Stimulated activated CD8-positive, alpha-beta memory T cell treated with anti-CD3 and anti-CD28 coated beads, Interleukin-2, amount 100 ng/mL, for 48 hours (primary cell): ENCODE measurements around the gene FANCL.
"Not testable (repeated sequence)": the region's sequence is repeated elsewhere in the genome, so short reads cannot be mapped to it uniquely, and the experiment has no call there.

ENCODE experiments used
- DNase-seq, 2 donors: peaks; one replicate each; pipeline ENCODE4 v3.0.0-alpha.2; 2020; ENCODE audit warnings: low read depth in 2 of 2

The FANCL gene

DNA sequence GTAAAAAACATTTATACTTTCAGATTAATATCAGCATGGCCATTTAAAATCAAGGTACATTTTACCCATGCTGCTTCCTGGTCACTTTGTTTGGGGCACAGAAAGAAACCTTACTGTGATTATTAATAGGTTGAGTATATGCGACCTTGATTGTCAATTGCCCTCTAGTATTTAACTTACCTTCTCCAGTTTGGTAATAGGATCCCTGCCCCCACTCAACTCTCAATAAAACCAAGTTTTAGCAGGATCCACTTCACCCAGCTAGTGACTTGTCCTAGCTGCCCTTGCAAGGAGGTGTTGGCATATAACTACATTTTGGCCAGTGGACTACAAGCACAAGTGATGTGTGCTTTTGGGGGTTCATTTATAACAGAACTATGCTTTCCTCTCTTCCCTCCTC, 34.3 kb downstream of the FANCL start:
- no peak for DNase-seq

DNA sequence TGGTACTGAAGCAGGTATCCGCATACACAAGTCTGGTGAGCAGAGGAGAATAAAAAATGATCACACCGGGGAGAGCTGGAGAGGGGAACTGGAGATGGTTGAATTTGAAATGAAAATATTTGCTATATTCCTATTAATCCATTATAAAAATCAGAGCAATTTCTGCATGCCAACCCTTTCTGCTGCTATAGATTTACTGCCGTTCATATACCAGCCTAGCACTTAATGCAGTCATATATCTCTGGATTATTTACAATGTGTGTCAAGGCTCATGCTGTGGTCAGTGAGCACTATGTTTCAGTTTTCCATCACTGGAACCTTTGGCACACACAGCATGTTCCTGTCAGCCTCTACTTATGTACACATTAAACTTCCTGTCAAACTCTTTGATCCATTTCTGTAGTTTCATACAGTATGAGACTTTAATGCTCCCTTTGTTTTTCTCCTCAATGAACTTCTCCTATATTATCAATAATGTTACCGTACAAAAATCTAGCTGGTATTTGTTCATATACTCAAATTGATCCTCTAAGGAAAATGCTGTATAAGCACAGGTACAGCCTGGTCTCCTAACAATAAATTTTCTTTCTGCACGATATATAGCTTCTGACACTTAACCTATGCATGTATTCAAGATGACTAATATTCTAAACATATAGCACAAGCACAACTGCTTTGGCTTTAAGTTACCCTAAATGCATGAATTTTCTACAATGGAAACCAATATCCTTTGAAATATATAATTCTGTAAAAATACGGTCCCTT, 36.7 kb downstream of the FANCL start:
- no peak for DNase-seq

DNA sequence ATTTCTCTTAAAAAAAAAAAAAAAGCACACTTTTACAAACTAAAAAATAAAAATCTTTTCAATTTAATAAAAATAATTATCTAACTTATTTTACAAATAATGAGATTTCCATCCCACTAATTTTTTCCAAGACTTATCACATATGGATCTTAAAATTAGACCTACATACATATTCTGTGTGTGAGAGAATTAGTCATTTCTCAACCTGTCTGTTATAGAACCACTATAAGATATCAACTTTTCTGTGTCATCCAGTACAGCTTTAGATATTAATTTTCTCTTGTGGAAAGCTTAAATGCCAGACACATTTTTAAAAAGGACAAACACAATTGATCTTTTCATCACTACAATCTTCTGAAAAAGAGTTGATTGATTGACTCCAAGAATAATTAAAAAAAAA, 38.1 kb downstream of the FANCL start:
- no peak for DNase-seq

DNA sequence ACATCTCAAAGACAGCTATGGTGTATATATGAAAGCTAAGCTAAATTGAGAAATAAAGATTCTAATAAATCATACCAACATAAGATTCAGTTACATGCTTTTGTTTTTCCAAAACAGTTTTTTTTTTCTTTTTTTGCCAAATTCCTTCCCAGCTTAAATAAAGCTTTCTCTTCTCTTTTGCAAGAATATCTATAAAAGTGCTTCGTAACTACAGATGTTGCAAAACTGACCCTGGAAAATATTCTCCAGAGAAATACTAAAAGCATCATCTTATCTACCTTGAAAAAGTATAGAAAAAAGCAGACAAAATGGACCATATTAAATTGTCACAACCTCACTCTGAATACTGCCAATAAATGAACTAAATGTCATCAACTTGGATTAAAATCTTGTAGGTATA, 38.7 kb downstream of the FANCL start:
- no peak for DNase-seq

DNA sequence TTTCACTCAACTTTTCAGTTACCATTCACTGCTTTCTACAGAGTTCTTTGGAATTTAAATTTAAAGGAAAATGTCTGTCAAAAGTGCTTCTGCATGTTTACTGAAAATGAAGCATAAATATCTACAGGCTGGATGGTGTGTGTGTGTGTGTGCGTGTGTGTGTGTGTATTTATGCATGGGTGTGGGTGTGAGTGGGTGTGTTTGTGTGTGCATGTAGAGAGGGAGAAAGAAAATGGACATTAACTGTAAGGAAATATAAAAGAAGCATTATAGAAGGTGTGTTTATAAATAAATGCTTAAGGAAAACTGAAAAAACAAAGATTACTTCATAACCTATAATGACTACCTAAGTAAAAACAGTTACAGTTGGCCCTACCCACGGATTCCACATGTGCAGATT, 43.2 kb downstream of the FANCL start:
- DNase-seq = no peak

DNA sequence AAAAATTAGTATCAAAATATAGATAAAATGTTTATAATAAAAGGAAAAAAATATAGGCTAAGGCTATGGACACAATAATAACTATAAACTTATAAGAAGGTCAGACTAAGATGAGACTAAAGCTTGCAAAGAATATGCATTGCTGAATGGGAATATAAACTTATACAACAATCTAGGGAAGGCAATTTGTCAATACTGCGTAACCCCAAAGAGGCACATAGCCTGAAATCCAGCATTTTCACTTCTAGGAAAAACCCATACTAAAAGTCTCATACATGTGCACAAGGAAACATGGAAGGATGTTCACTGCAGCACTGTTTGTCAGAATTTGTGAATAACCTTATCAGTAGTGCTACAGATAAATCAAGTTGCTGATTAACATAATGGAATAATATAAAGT, 45.5 kb downstream of the FANCL start:
- no peak for DNase-seq

DNA sequence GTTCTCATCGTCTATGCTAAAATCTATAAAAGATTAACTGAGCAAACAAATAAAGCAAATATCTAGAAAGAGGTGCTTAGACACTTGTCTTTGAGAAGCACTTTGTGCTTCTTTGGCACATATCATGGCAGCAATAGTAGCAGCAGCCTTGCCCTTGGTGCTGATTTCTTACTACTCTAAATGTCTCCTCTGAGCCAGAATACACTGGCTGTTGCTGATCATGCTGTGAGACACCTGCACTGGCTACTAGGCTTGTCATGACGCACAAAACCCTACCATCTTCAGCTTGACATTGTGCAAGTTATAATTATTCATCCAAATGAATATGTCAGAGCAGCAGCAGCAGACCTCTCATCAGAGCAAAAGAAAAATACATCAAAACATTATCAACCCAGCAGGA, 46.7 kb downstream of the FANCL start:
- no peak for DNase-seq

DNA sequence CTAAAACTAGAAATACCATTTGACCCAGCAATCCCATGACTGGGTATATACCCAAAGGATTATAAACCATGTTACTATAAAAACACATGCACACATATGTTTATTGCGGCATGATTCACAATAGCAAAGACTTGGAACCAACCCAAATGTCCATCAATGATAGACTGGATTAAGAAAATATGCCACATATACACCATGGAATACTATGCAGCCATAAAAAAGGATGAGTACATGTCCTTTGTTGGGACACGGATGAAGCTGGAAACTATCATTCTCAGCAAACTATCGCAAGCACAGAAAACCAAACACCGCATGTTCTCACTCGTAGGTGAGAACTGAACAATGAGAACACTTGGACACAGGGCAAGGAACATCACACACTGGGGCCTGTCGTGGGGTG, 54.1 kb downstream of the FANCL start:
- DNase-seq = not testable (repeated sequence)

DNA sequence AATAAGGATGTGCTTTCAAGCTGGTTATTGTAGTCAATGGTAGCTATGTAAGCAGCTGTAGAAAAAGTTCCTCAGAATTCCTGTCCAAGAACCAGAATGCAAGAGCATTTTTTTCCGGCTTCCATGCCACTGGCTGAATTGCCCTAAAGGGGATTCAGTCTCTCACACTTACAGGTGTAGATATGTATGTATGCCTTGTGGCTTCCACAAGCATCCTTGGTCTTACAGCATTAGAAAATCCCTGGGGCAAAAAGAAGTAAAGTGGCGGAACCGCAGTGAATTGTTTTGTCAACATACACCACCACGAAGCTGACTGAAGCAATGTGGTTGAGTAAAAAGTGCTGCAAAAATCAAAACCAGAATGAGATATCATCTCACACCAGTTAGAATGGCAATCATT, 54.6 kb downstream of the FANCL start:
- DNase-seq = no peak

DNA sequence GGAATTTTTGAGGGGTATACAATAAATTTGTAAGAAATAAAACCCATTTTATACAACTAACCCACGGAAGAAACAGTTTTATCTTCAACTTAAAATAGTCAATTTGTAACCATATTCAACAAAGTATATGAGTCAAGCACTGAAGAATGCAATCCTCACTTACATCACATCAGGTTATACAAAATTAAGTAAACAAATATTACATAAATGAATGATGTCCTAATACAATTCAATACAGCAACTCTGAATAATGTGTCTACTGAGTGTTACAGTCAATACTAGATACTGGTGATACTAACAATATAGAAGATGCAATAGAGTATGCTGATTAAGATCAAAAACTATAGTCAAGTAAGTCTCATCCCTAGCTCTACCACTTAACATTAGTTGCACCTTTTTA, 58.6 kb downstream of the FANCL start:
- DNase-seq = no peak

DNA sequence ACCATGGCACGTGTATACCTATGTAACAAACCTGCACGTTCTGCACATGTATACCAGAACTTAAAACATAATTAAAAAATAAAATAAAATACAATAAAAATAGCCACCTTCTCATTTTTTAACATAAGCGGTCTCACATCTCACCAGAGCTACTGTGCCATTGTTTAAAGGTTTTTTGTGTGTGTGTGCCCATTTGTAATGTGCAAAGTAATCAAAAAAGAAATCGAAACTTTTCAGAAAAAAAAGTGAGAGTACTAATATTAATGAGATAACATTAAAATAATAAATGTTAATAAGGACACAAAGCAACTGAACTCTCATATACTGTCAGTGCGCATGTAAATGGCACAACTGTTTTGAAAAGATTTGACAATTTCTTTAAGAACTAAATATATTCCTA, 60.5 kb downstream of the FANCL start:
- no peak for DNase-seq

DNA sequence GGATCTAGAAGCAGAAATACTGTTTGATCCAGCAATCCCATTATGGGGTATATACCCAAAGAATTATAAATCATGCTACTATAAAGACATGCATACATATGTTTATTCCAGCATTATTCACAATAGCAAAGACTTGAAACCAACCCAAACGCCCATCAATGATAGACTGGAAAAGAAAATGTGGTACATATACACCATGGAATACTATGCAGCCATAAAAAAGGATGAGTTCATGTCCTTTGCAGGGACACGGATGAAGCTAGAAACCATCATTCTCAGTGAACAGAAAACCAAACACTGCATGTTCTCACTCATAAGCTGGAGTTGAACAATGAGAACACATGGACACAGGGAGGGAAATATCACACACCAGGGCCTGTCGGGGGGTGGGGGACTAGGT, 61.0 kb downstream of the FANCL start:
- DNase-seq = not testable (repeated sequence)

DNA sequence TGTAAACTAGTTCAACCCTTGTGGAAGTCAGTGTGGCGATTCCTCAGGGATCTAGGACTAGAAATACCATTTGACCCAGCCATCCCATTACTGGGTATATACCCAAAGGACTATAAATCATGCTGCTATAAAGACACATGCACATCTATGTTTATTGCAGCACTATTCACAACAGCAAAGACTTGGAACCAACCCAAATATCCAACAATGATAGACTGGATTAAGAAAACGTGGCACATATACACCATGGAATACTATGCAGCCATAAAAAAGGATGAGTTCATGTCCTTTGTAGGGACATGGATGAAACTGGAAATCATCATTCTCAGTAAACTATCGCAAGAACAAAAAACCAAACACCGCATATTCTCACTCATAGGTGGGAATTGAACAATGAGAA, 63.9 kb downstream of the FANCL start:
- not testable (repeated sequence) for DNase-seq

DNA sequence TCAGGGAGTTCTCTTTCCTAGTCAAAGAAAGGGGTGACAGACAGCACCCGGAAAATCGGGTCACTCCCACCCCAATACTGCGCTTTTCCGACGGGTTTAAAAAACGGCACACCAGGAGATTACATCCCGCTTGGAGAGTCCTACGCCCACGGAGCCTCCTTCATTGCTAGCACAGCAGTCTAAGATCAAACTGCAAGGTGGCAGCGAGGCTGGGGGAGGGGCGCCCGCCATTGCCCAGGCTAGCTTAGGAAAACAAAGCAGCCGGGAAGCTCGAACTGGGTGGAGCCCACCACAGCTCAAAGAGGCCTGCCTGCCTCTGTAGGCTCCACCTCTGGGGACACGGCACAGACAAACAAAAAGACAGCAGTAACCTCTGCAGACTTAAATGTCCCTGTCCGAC, 69.3 kb downstream of the FANCL start:
- not testable (repeated sequence) for DNase-seq

DNA sequence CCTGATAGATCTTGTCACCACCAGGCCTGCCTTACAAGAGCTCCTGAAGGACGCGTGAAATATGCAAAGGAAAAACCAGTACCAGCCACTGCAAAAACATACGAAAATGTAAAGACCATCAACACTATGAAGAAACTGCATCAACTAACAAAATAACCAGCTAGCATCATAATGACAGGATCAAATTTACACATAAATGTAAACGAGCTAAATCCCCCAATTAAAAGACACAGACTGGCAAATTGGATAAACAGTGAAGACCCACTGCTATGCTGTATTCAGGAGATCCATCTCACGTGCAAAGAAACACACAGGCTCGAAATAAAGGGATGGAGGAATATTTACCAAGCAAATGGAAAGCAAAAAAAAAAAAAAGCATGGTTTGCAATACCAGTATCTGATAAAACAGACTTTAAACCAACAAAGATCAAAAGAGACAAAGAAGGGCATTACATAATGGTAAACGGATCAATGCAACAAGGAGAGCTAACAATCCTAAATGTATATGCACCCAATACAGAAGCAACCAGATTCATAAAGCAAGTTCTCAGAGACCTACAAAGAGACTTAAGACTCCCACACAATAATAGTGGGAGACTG, 70.7 kb downstream of the FANCL start:
- DNase-seq = not testable (repeated sequence)

DNA sequence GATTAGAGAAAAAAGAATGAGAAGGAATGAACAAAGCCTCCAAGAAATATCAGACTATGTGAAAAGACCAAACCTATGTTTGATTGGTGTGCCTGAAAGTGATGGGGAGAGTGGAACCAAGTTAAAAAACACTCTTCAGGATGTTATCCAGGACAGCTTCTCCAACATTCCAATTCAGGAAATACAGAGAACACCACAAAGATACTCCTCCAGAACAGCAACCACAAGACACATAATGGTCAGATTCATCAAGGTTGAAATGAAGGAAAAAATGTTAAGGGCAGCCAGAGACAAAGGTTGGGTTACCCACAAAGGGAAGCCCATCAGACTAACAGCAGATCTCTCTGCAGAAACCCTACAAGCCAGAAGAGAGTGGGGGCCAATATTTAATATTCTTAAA, 71.3 kb downstream of the FANCL start:
- not testable (repeated sequence) for DNase-seq

DNA sequence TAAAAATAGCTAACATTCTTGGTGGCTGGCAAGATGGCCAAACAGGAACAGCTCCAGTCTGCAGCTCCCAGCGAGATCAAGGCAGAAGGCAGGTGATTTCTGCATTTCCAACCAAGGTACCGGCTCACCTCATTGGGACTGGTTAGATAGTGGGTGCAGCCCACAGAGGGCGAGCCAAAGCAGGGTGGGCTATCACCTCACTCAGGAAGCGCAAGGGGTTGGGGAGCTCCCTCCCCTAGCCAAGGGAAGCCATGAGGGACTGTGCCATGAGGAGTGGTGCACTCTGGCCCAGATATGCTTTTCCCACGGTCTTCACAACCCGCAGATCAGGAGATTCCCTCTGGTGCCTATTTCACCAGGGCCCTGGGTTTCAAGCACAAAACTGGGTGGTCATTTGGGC, 73.0 kb downstream of the FANCL start:
- not testable (repeated sequence) for DNase-seq

DNA sequence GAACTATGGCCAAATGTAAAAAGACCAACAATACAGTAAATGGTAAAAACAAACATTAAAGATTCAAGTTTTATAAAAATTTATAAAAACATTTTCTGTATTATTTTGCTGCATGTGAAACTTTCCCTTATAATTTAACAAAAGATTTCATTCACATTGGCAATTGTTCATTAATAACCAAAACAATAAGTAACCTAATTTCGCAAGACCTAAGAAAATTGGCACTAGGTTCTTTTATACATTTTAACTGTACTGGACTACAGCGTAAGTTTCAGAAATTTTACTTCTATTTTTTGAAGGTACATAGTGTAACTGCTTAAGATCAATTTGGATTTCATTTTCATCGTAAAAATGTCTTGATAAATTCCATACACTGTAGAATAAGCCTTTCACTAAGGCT, 77.2 kb downstream of the FANCL start:
- no peak for DNase-seq

DNA sequence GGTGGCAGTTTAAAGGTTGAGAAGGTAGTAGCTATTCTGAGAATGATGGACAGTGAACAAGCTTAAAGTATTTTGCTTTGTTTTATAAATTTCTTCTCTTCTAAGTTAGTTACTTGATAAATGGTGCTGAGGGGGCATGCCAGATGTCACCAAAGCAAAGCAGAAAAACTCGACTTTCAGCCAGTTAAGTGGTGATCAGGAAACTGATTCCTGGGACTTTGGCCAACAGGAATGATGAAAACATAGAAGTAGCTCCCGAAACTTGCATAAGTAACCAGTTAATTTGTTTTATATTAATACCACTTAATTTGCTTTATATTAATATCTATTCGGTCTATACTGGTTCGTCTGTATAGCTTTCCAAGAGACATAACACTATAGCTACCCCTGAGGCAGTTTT, 82.6 kb downstream of the FANCL start:
- DNase-seq = no peak

DNA sequence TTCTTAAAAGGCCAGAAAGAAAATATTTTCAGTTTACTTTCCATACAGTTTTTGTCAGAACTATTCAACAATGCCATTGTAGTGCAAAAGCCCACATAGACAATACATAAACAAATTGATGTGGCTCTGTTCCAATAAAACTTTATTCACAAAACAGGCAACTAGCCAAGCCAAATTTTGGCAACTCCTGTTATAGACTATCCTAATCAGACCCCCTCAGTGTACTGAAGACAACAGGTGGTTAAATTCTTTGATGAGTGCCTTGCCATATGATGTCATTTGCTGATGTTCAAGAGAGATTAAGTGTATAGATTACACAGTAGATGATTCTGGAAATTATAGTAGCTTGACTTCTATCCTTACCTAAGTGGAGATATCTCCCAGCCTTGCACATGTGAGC, 83.4 kb downstream of the FANCL start:
- DNase-seq = no peak

DNA sequence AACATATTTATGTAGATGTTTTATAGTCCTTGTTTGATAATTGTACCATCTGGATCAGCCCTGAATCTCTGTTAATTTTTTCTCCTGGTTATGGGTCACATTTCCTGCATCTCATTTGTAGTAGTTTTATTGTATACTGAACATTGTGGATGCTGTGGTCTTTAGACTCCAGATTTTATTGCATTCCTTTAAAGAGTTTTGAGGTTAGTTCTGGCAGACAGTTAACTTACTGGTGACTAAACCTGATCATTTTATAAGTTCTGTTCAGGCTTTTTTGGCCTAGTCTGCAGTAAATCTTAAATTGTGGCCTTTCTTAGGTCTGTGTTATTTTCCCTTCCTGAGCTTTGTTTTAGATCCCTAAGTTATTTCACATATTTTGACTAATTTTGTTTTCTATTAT, 84.3 kb downstream of the FANCL start:
- no peak for DNase-seq

DNA sequence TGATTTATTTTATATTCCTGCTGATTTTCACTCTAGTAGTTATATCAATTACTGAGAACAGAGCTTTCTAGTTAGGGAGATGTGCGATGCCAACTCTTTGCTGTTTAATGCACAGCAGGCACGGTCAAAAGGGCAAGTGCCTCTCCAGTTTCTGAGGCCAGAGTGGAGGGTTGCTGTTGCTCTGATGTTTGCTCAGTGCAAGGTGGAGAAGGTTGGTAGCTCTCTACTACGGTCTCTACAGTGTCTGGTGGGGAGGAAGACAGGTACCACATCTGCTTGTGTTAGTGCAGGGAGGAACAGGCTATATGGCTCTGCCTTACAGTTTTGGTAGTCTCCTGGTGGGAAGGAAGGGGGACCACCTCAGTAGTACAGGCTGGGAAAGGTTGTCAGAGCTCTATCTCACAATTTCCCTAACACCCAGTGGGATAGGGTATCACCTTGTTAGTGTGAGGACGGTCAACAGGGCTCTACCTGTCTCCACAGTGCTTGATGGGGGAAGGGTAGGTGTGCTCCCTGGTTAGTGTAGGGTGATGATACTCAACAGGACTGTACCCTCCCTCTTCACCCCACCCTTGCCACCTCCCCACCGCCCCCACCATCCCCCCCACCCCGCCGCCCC, 85.9 kb downstream of the FANCL start:
- no peak for DNase-seq

DNA sequence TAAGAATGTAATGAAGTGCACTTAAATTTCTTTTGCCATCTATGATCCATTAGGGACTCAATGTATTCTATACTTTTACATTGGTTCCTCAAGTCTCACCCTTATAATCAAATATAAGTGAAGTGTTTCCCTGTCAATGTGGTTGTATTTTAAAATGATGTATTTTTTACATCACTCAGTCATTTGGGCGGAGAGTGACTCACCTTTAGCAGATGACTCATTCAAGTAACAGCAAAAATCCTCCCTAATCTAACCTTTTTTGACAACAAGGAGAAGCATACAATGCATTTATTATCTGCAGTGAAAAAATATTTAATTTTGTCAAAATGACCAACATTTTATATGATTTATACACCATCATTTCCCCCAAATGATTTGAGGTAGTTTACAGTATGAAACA, 94.4 kb downstream of the FANCL start:
- no peak for DNase-seq
